Measurements from ENCODE around the gene ADGRV1.
"Not testable (repeated sequence)": the region's sequence is repeated elsewhere in the genome, so short reads cannot be mapped to it uniquely, and the experiment has no call there.

ADGRV1 gene

DNA sequence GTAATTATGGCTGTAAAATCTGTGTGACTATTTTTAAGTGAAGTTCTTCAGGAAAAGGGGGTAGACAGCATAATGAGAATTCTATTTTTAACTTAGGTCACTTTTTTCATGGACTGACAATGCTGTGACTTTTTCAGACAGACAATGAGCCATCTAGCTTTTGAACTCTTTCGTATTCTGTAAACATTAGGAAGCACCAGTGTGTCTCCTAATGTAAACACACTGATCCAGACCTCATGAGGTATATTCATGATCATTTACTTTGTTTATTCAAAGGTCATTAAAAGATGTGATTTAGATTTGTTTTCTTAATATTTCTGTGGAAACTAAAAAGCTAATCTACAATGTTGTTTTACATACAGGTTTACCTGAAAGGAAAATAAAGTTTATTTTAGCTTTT, 352.6 kb downstream of the ADGRV1 start:
- no peak overlapping the region for H3K9ac ChIP-seq (ENCODE audit: insufficient read length)
- TF ChIP-seq EZH2 (IDR thresholded peaks at IDR 0.05) (no peak), POLR2AphosphoS5 (IDR thresholded peaks at IDR 0.05; ENCODE audit: borderline replicate concordance, low read depth, low read length) (no peak), FOXP2 (optimal IDR thresholded peaks at IDR 0.05; ENCODE audit: control extremely low read depth, extremely low read length, insufficient read depth) (no peak)
- H3K9me3 ChIP-seq (ENCODE audit: low read depth, low read length), result no peaks in the 10 kb centered on the region
- H3K4me3 ChIP-seq, result no peak overlapping the region
- H3K27ac ChIP-seq, result no peak overlapping the region
- DNase-seq (ENCODE audit: low read depth, low spot score), result no peak
- no peaks in the 10 kb centered on the region for H3K36me3 ChIP-seq (ENCODE audit: insufficient read depth, low read length)

DNA sequence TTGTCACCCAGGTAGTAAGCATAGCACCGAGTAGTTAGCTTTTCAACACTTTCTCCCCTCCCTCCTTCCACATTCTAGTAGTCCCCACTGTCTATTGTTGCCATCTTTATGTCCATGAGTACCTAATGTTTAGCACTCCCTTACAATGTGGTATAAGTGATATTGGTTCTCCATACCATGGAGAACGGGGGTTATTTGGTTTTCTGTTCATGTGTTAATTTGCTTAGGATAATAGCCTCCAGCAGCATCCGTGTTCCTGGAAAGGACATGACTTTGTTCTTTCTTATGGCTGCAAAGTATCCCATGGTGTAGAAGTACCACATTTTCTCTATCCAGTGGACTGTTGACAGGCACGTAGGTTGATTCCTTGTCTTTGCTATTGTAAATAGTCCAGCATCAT, 353.9 kb downstream of the ADGRV1 start:
- H3K4me3 ChIP-seq, result no peak overlapping the region
- no peak for DNase-seq (ENCODE audit: low read depth, low spot score)
- no peak for TF ChIP-seq FOXP2 (optimal IDR thresholded peaks at IDR 0.05; ENCODE audit: control extremely low read depth, extremely low read length, insufficient read depth)
- no peak overlapping the region for H3K27ac ChIP-seq
- H3K9ac ChIP-seq (ENCODE audit: insufficient read length), result no peak overlapping the region
- no peaks in the 10 kb centered on the region for H3K36me3 ChIP-seq (ENCODE audit: insufficient read depth, low read length)
- no peaks in the 10 kb centered on the region for H3K9me3 ChIP-seq (ENCODE audit: low read depth, low read length)

DNA sequence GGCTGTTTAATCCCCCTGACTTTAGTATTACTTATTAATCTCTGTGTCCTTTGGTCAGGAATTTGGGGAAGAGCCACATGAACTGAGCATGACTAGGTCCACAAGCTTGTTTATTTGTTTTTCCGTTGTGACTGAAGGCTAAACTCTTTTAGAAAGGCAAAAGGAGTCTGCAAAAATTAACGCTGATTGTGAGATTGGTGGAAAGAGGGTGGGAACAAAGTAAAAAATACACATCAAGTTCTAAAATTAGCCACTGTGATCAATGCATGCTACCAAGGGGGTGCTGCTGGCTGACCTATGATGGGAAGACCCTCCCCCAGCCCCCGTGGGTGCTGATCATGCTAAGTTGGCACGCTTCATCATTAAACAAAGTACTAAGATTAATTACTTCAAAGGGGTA, 356.8 kb downstream of the ADGRV1 start:
- no peak for DNase-seq (ENCODE audit: low read depth, low spot score)
- no peak overlapping the region for H3K27ac ChIP-seq
- TF ChIP-seq FOXP2 (optimal IDR thresholded peaks at IDR 0.05; ENCODE audit: control extremely low read depth, extremely low read length, insufficient read depth), result no peak
- no peak for TF ChIP-seq POLR2AphosphoS5 (IDR thresholded peaks at IDR 0.05; ENCODE audit: borderline replicate concordance, low read depth, low read length)
- TF ChIP-seq EZH2 (IDR thresholded peaks at IDR 0.05), result no peak

DNA sequence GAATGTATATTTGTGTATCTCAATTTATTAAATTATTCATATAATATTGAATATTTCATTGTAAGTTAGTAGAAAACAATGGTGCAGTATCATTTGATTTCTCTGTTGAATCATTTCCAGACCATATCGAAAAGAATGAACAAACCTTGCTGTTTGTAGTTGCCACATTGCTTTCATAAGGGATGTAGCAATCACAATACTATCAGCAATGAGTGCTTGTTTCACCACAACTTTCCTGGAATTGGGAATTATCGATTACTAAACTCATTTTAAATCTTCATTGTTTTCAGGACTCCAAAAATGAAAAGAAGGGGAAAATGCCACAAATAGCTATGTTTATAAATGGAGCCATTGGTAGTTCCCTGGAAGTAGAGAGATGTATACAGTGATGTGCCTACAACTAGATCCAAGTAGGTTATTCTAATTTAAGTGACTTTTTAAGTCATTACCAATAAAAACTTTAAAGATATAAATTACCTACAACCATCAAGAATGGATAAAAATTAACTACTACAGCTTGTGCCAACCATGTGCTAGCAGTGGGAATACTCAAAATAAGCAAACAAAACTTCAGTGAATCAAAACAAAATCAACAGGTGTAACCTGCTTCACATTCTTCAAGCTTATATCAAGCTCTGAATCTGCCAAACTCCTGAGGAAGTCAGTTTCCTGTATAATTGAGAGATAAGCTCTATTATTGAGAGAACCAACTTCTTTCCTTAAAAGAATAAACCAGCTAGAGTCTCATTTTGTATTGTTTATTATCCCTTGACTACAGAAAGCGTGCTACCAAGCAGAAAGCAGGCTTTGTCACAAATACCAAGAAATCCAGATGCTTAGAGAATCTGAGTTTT, 358.6 kb downstream of the ADGRV1 start:
- DNase-seq (ENCODE audit: low read depth, low spot score), result no peak
- H3K9ac ChIP-seq (ENCODE audit: insufficient read length), result no peak overlapping the region
- H3K36me3 ChIP-seq (ENCODE audit: insufficient read depth, low read length), result no peaks in the 10 kb centered on the region
- no peak for TF ChIP-seq EZH2 (IDR thresholded peaks at IDR 0.05)
- TF ChIP-seq FOXP2 (optimal IDR thresholded peaks at IDR 0.05; ENCODE audit: control extremely low read depth, extremely low read length, insufficient read depth), result no peak
- TF ChIP-seq POLR2AphosphoS5 (IDR thresholded peaks at IDR 0.05; ENCODE audit: borderline replicate concordance, low read depth, low read length), result no peak
- no peaks in the 10 kb centered on the region for H3K9me3 ChIP-seq (ENCODE audit: low read depth, low read length)
- H3K27ac ChIP-seq, result no peak overlapping the region
- H3K4me3 ChIP-seq, result no peak overlapping the region

More for the DNA sequence above, 356.8 kb downstream of the ADGRV1 start:
- no peak overlapping the region for H3K4me3 ChIP-seq
- no peaks in the 10 kb centered on the region for H3K9me3 ChIP-seq (ENCODE audit: low read depth, low read length)
- no peak overlapping the region for H3K9ac ChIP-seq (ENCODE audit: insufficient read length)
- no peaks in the 10 kb centered on the region for H3K36me3 ChIP-seq (ENCODE audit: insufficient read depth, low read length)

DNA sequence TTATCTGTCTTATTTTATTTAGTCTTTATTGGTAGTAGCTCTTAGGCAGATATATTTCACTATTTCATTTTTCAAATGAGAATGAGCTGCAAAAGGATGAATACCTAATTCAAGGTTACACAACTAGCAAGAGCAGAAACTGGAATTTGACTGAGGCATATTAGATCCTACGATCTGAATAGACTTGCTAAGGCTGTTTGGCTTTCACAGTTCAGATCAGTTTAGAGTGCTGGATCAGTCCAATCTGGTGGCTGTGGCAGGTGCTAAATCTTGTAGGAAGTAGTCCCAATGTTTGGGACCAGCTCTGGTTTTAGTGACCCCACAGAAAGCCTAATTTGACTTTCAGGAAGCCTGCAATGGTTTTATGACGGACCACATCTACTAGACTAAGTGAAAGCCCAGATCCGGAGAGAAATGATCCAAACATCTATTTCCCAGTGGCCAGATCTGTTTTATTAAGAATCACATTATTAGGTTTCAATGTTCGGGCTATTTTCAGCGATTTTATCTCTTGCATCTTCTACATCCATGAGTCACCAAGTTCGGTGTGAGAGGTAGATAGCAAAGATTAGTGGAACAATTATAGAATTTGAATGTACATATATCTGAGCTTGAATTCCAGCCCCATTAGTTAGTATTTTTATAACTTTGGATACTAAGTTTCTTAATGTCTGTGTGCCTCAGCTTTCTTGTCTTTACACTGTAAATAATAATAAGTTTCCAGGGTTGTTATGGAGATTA, 359.5 kb downstream of the ADGRV1 start:
- TF ChIP-seq EZH2 (IDR thresholded peaks at IDR 0.05) (no peak), POLR2AphosphoS5 (IDR thresholded peaks at IDR 0.05; ENCODE audit: borderline replicate concordance, low read depth, low read length) (no peak), FOXP2 (optimal IDR thresholded peaks at IDR 0.05; ENCODE audit: control extremely low read depth, extremely low read length, insufficient read depth) (no peak)
- no peak for DNase-seq (ENCODE audit: low read depth, low spot score)

DNA sequence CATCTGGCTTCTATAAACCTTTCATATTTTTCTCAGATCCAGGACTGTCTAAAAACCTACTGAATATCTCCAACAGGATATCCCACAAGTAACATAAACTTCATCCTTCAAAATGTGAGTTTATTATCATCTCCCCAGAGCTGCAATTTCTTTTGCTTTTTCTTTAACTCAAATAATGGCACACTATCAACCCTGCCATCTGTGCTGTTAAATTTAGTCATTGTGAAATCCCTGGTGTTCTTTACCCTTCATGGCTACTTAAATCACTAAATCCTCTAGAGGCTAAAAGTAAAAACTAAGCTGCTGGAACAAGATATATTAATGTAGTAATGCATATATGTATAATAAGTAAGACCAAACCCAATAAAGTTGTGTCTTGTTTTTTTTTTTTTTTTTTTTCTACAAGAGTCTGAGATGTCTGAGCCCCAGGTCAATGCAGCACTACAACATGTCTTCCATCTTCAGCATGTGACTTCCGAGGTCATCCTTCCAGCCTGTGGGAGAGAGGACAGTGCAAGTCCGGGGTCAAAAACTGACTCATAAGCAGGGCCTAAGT, 362.9 kb downstream of the ADGRV1 start:
- Histone ChIP-seq H3K9ac (ENCODE audit: insufficient read length) (no peak overlapping the region), H3K4me3 (no peak overlapping the region)

More for the DNA sequence above, 359.5 kb downstream of the ADGRV1 start:
- Histone ChIP-seq H3K9me3 (ENCODE audit: low read depth, low read length) (no peaks in the 10 kb centered on the region), H3K36me3 (ENCODE audit: insufficient read depth, low read length) (no peaks in the 10 kb centered on the region), H3K4me3 (no peak overlapping the region), H3K9ac (ENCODE audit: insufficient read length) (no peak overlapping the region), H3K27ac (no peak overlapping the region)

DNA sequence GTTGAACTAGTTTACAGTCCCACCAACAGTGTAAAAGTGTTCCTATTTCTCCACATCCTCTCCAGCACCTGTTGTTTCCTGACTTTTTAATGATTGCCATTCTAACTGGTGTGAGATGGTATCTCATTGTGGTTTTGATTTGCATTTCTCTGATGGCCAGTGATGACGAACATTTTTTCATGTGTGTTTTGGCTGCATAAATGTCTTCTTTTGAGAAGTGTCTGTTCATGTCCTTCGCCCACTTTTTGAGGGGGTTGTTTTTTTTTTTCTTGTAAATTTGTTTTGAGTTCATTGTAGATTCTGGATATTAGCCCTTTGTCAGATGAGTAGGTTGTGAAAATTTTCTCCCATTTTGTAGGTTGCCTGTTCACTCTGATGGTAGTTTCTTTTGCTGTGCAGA, 365.6 kb downstream of the ADGRV1 start:
- H3K27ac ChIP-seq; DNase-seq (ENCODE audit: low read depth, low spot score); H3K9me3 ChIP-seq (ENCODE audit: low read depth, low read length); H3K9ac ChIP-seq (ENCODE audit: insufficient read length); H3K4me3 ChIP-seq; H3K36me3 ChIP-seq (ENCODE audit: insufficient read depth, low read length): not testable (repeated sequence)

More for the DNA sequence above, 362.9 kb downstream of the ADGRV1 start:
- no peaks in the 10 kb centered on the region for H3K36me3 ChIP-seq (ENCODE audit: insufficient read depth, low read length)
- H3K9me3 ChIP-seq (ENCODE audit: low read depth, low read length), result no peaks in the 10 kb centered on the region
- H3K27ac ChIP-seq, result peak overlapping the region; percentile 10; the same call in 1 of the 2 replicates
- TF ChIP-seq POLR2AphosphoS5 (IDR thresholded peaks at IDR 0.05; ENCODE audit: borderline replicate concordance, low read depth, low read length), result no peak
- no peak for TF ChIP-seq EZH2 (IDR thresholded peaks at IDR 0.05)
- no peak for TF ChIP-seq FOXP2 (optimal IDR thresholded peaks at IDR 0.05; ENCODE audit: control extremely low read depth, extremely low read length, insufficient read depth)
- DNase-seq (ENCODE audit: low read depth, low spot score), result peak; percentile 48

DNA sequence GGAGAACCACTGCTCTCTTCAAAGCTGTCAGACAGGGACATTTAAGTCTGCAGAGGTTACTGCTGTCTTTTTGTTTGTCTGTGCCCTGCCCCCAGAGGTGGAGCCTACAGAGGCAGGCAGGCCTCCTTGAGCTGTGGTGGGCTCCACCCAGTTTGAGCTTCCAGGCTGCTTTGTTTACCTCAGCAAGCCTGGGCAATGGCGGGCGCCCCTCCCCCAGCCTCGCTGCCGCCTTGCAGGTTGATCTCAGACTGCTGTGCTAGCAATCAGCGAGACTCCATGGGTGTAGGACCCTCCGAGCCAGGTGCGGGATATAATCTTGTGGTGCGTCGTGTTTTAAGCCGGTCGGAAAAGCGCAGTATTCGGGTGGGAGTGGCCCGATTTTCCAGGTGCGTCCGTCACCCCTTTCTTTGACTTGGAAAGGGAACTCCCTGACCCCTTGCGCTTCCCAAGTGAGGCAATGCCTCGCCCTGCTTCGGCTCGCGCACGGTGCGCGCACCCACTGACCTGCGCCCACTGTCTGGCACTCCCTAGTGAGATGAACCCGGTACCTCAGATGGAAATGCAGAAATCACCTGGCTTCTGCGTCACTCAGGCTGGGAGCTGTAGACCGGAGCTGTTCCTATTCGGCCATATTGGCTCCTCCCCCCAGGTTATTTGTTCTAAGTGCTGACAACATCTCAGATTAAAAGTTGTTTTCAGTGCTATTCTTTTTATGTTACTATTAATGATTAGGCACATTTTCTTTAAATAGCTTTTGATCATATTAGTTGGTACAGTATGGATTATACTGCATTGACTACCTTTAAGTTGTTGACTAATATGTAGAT, 370.6 kb downstream of the ADGRV1 start:
- not testable (repeated sequence) for H3K9ac ChIP-seq (ENCODE audit: insufficient read length); H3K4me3 ChIP-seq; DNase-seq (ENCODE audit: low read depth, low spot score)

More for the DNA sequence above, 370.6 kb downstream of the ADGRV1 start:
- H3K9me3 ChIP-seq (ENCODE audit: low read depth, low read length); H3K27ac ChIP-seq; H3K36me3 ChIP-seq (ENCODE audit: insufficient read depth, low read length): not testable (repeated sequence)

Data from SK-N-MC (cell line).